Measurements from ENCODE around the gene UBA52.
A peak's percentile ranks its signal among the peaks of the same experiment; 100 is the strongest.

GRCh38 chr19:18522124-18522861 lies 49.4 kb upstream of the UBA52 start:
- TF ChIP-seq CTCF (conservative IDR thresholded peaks at IDR 0.05 in 1 of 2, IDR thresholded peaks at IDR 0.05 in 1 of 2; ENCODE audit: extremely low read depth in 1 of 2, insufficient read depth in 1 of 2, low read depth in 1 of 2, low read length in 2 of 2): peak in 1 of 2 donors; percentile 26
- no peak for TF ChIP-seq EZH2 (IDR thresholded peaks at IDR 0.05; ENCODE audit: borderline replicate concordance, low read length)
